GM23338 (cell line): ENCODE measurements around the gene PNPLA1.

ENCODE experiments used
- CREB1 ChIP-seq: fragments of 250-450 bp; sonication (Bioruptor Pico); IDR thresholded peaks from 2 replicates; pipeline ENCODE4 v1.5.0; 2020; ENCODE audit warnings: low read depth, mild to moderate bottlenecking, moderate library complexity
- EZH2 ChIP-seq: fragments of 200-600 bp; sonication (generic); IDR thresholded peaks from one replicate; pipeline ENCODE4 v1.8.0; 2017; ENCODE audit warnings: antibody characterized with exemption, mild to moderate bottlenecking, low read depth; ENCODE audit not compliant: unreplicated experiment
- EZH2phosphoT487 ChIP-seq: fragments of 200-600 bp; sonication (generic); IDR thresholded peaks from one replicate; pipeline ENCODE4 v1.8.1; 2018; ENCODE audit warnings: antibody characterized with exemption; ENCODE audit not compliant: unreplicated experiment
- JUNB ChIP-seq: IDR thresholded peaks from one replicate; pipeline ENCODE4 v1.6.1; 2016; ENCODE audit warnings: antibody characterized with exemption; ENCODE audit not compliant: unreplicated experiment
- POLR2AphosphoS5 ChIP-seq: IDR thresholded peaks from 2 replicates; pipeline ENCODE4 v1.6.1; 2016; ENCODE audit warnings: antibody characterized with exemption, low read depth
- REST ChIP-seq: IDR thresholded peaks from one replicate; pipeline ENCODE4 v1.6.1; 2018; ENCODE audit warnings: antibody characterized with exemption; ENCODE audit not compliant: unreplicated experiment
- STAT1 ChIP-seq: IDR thresholded peaks from one replicate; pipeline ENCODE4 v1.6.1; 2016; ENCODE audit warnings: antibody characterized with exemption; ENCODE audit not compliant: unreplicated experiment
- TF ChIP-seq, protein P1 (sequence below), 2 experiments: fragments of 200-600 bp in 1 of 2; sonication (generic) in 1 of 2; conservative IDR thresholded peaks; 2 replicates each; pipeline versions ENCODE4 v1.5.1 to v1.6.1; 2016 to 2017; ENCODE audit warnings: antibody characterized with exemption in 2 of 2, low read depth in 2 of 2, mild to moderate bottlenecking in 2 of 2, moderate library complexity in 1 of 2

- TF ChIP-seq, protein P1, sequence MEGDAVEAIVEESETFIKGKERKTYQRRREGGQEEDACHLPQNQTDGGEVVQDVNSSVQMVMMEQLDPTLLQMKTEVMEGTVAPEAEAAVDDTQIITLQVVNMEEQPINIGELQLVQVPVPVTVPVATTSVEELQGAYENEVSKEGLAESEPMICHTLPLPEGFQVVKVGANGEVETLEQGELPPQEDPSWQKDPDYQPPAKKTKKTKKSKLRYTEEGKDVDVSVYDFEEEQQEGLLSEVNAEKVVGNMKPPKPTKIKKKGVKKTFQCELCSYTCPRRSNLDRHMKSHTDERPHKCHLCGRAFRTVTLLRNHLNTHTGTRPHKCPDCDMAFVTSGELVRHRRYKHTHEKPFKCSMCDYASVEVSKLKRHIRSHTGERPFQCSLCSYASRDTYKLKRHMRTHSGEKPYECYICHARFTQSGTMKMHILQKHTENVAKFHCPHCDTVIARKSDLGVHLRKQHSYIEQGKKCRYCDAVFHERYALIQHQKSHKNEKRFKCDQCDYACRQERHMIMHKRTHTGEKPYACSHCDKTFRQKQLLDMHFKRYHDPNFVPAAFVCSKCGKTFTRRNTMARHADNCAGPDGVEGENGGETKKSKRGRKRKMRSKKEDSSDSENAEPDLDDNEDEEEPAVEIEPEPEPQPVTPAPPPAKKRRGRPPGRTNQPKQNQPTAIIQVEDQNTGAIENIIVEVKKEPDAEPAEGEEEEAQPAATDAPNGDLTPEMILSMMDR (conservative IDR thresholded peaks at IDR 0.05; ENCODE audit: low read depth in 2 of 2) = no peak
- TF ChIP-seq EZH2 (no peak), POLR2AphosphoS5 (no peak), CREB1 (CRISPR knock-in tag) (no peak), REST (no peak), JUNB (no peak), EZH2phosphoT487 (no peak), STAT1 (no peak)
Measured at GRCh38 chr6:36232172-36232571, 37.7 kb upstream of the PNPLA1 start.
